HCT116 (cell line): Measurements from ENCODE around the gene CASR. TPM values are rescaled to one million over a fixed set of nuclear protein-coding genes. Genes with fewer than 3 reads are reported as not detected.
"Not testable (repeated sequence)": the region's sequence is repeated elsewhere in the genome, so short reads cannot be mapped to it uniquely, and the experiment has no call there.

Experiments used
- ATAC-seq: fragments of 200-7000 bp; cut with Tn5 transposase; 2 replicates; pipeline ENCODE4 v1.9.1; 2020; ENCODE audit warnings: mild to moderate bottlenecking, moderate library complexity
- BruUV-seq: library from RNA; stranded (reverse); fragments of 400-500 nt; replicated peaks from 2 replicates; lab custom pipeline; 2021; lab: Mats Ljungman, UMichigan
- CTCF ChIA-PET: fragments of 300-600 bp; sonication (Branson Sonifier 250); formaldehyde crosslinking; loops from one replicate; lab custom pipeline; 2021; ENCODE audit warnings: antibody characterized with exemption; lab: Charles Lee
- POLR2A ChIA-PET: fragments of 300-600, 350-600 bp; sonication (Branson Sonifier 250); formaldehyde crosslinking; loops from one replicate; lab custom pipeline; 2021; ENCODE audit warnings: antibody characterized with exemption; lab: Charles Lee
- RAD21 ChIA-PET, 2 experiments: fragments of 300-600 bp; sonication (Branson Sonifier 250); formaldehyde crosslinking; loops; one replicate each; lab custom pipeline; 2023; ENCODE audit warnings: low total read pairs in 2 of 2; ENCODE audit not compliant: uncharacterized antibody in 2 of 2, unreplicated experiment in 2 of 2, low non-redundant PET in 1 of 2; lab: Charles Lee
- DNase-seq: peaks from one replicate; pipeline ENCODE4 v3.0.0-alpha.2; 2010; ENCODE audit warnings: low read depth, low spot score
- H2AFZ ChIP-seq: fragments of 200-600 bp; shearing (Covaris generic), sonication (generic); 2 replicates; pipeline ENCODE4 v1.6.1; 2017; ENCODE audit warnings: low read depth, mixed run types, mixed read lengths, antibody characterized with exemption, low read length; ENCODE audit not compliant: poor library complexity, severe bottlenecking
- H3K27ac ChIP-seq: 2 replicates; pipeline ENCODE4 v1.5.1; 2012; ENCODE audit warnings: low read depth, low read length
- H3K27me3 ChIP-seq: fragments of 200-600 bp; sonication (generic); 2 replicates; pipeline ENCODE4 v1.6.1; 2016; ENCODE audit warnings: mixed run types, low read length, mixed read lengths; ENCODE audit not compliant: insufficient read depth
- H3K36me3 ChIP-seq, 2 experiments: fragments of 200-500 bp in 1 of 2; fragments of 200-600 bp in 1 of 2; sonication (Bioruptor generic) in 1 of 2; sonication (generic) in 1 of 2; 2 replicates each; pipeline versions ENCODE4 v1.5.1 to v1.6.1; 2014 to 2016; ENCODE audit warnings: low read length in 2 of 2, inconsistent platforms in 1 of 2, mixed read lengths in 1 of 2, mixed run types in 1 of 2; ENCODE audit not compliant: insufficient read depth in 2 of 2, control insufficient read depth in 1 of 2
- H3K4me1 ChIP-seq, 2 experiments: fragments of 200-600 bp in 1 of 2; sonication (generic) in 1 of 2; 2 replicates each; pipeline versions ENCODE4 v1.5.1 to v1.6.1; 2012 to 2017; ENCODE audit warnings: low read length in 2 of 2, inconsistent platforms in 1 of 2, mild to moderate bottlenecking in 1 of 2, mixed read lengths in 1 of 2, mixed run types in 1 of 2, moderate library complexity in 1 of 2; ENCODE audit not compliant: insufficient read depth in 2 of 2, control insufficient read depth in 1 of 2
- H3K4me2 ChIP-seq: fragments of 200-600 bp; sonication (generic); 2 replicates; pipeline ENCODE4 v1.6.1; 2017; ENCODE audit warnings: mixed run types, low read length, mixed read lengths
- H3K4me3 ChIP-seq, 2 experiments: fragments of 200-600 bp in 1 of 2; sonication (generic) in 1 of 2; replicated peaks in 1 of 2; 2 replicates each; pipeline ENCODE4 v1.5.1; 2011 to 2016; ENCODE audit warnings: low read length in 2 of 2, control low read depth in 1 of 2, low read depth in 1 of 2, mild to moderate bottlenecking in 1 of 2, mixed read lengths in 1 of 2, mixed run types in 1 of 2
- H3K79me2 ChIP-seq: fragments of 200-600 bp; sonication (generic); 2 replicates; pipeline ENCODE4 v1.6.1; 2017; ENCODE audit warnings: mild to moderate bottlenecking, mixed run types, low read length, moderate library complexity, mixed read lengths; ENCODE audit not compliant: insufficient read depth
- H3K9ac ChIP-seq: fragments of 200-600 bp; sonication (generic); 2 replicates; pipeline ENCODE4 v1.6.1; 2016; ENCODE audit warnings: low read length, mixed read lengths
- H3K9me2 ChIP-seq: fragments of 200-600 bp; sonication (generic), shearing (Covaris generic); 2 replicates; pipeline ENCODE4 v1.6.1; 2017; ENCODE audit warnings: mixed run types, mild to moderate bottlenecking, moderate library complexity; ENCODE audit not compliant: insufficient read depth
- H3K9me3 ChIP-seq, 2 experiments: fragments of 200-500 bp in 1 of 2; fragments of 200-600 bp in 1 of 2; sonication (Bioruptor generic) in 1 of 2; sonication (generic) in 1 of 2; 2 replicates each; pipeline ENCODE4 v1.6.1; 2014 to 2017; ENCODE audit warnings: low read length in 2 of 2, mixed read lengths in 2 of 2, inconsistent platforms in 1 of 2, low read depth in 1 of 2, mild to moderate bottlenecking in 1 of 2, mixed run types in 1 of 2, moderate library complexity in 1 of 2; ENCODE audit not compliant: control insufficient read depth in 1 of 2, insufficient read depth in 1 of 2
- H4K20me1 ChIP-seq: fragments of 200-600 bp; sonication (generic), shearing (Covaris generic); 2 replicates; pipeline ENCODE4 v1.6.1; 2017; ENCODE audit warnings: mixed run types, mild to moderate bottlenecking, moderate library complexity; ENCODE audit not compliant: insufficient read depth
- CBX3 ChIP-seq: IDR thresholded peaks from 2 replicates; pipeline ENCODE4 v1.6.1; 2012; ENCODE audit warnings: low read depth
- CEBPB ChIP-seq: IDR thresholded peaks from 2 replicates; pipeline ENCODE4 v1.6.1; 2012; ENCODE audit warnings: low read depth
- EGR1 ChIP-seq: IDR thresholded peaks from 2 replicates; pipeline ENCODE4 v1.6.1; 2012; ENCODE audit warnings: low read depth
- ELF1 ChIP-seq: IDR thresholded peaks from 2 replicates; pipeline ENCODE4 v1.6.1; 2012; ENCODE audit warnings: low read depth, borderline replicate concordance
- EZH2 ChIP-seq: fragments of 200-600 bp; sonication (generic); IDR thresholded peaks from 2 replicates; pipeline ENCODE4 v1.6.1; 2017; ENCODE audit warnings: antibody characterized with exemption, mixed run types
- EZH2phosphoT487 ChIP-seq: fragments of 200-600 bp; IDR thresholded peaks from 2 replicates; pipeline ENCODE4 v1.6.1; 2018; ENCODE audit warnings: antibody characterized with exemption, borderline replicate concordance
- FOSL1 ChIP-seq: IDR thresholded peaks from 2 replicates; pipeline ENCODE4 v1.6.1; 2012; ENCODE audit warnings: low read depth
- JUND ChIP-seq: IDR thresholded peaks from 2 replicates; pipeline ENCODE4 v1.6.1; 2012
- RAD21 ChIP-seq: IDR thresholded peaks from 2 replicates; pipeline ENCODE4 v1.6.1; 2012; ENCODE audit warnings: low read depth, mild to moderate bottlenecking
- SP1 ChIP-seq: IDR thresholded peaks from 2 replicates; pipeline ENCODE4 v1.6.1; 2012; ENCODE audit warnings: low read depth
- YY1 ChIP-seq: IDR thresholded peaks from 2 replicates; pipeline ENCODE4 v1.6.1; 2011; ENCODE audit warnings: low read length, low read depth, moderate library complexity, mild to moderate bottlenecking; ENCODE audit not compliant: insufficient replicate concordance; ENCODE audit errors: extremely low read depth
- ZNF274 ChIP-seq: fragments of 200-500 bp; sonication (Bioruptor generic); IDR thresholded peaks from 2 replicates; pipeline ENCODE4 v1.6.1; 2014; ENCODE audit warnings: mild to moderate bottlenecking, low read depth, low read length, inconsistent platforms
- intact Hi-C: fragments of 100-400 bp; cut with micrococcal nuclease; formaldehyde crosslinking; loops from 2 replicates; pipeline ENCODE4 v1.10.0; 2022
- total RNA-seq: library from RNA; stranded (reverse); gene quantifications from one replicate; pipeline ENCODE4 v1.2.1, GENCODE V29; 2021; ENCODE audit not compliant: unreplicated experiment

CASR gene
- total RNA-seq, 1 experiment from 2014 or later = not detected

GRCh38 chr3:122201476-122201875, 18.0 kb downstream of the CASR start:
- H4K20me1 ChIP-seq, BruUV-seq, H3K27ac ChIP-seq, ATAC-seq, H3K9me3 ChIP-seq, H3K4me3 ChIP-seq, H3K9me2 ChIP-seq, POLR2A ChIA-PET, H3K36me3 ChIP-seq, H2AFZ ChIP-seq, H3K4me1 ChIP-seq, DNase-seq, H3K4me2 ChIP-seq, H3K9ac ChIP-seq, CTCF ChIA-PET, intact Hi-C loops, H3K27me3 ChIP-seq, H3K79me2 ChIP-seq, RAD21 ChIA-PET: not testable (repeated sequence)

- H3K27me3 ChIP-seq = no peaks in the 10 kb centered on the region
- H4K20me1 ChIP-seq = no peaks in the 10 kb centered on the region
- H3K9me3 ChIP-seq = no peaks in the 10 kb centered on the region
- ChIA-PET POLR2A (no interaction called here), RAD21 (no interaction called here), CTCF (no interaction called here)
- no peak overlapping the region for H3K9ac ChIP-seq
- no peaks in the 10 kb centered on the region for H3K79me2 ChIP-seq
- no peak overlapping the region for H3K4me3 ChIP-seq
- no peaks in the 10 kb centered on the region for H3K36me3 ChIP-seq
- BruUV-seq = no TSS peak
- no peak overlapping the region for H3K27ac ChIP-seq
- no peak for DNase-seq
- TF ChIP-seq CEBPB = no peak
- no peak for TF ChIP-seq JUND
- TF ChIP-seq EZH2 = no peak
- no peak for TF ChIP-seq CBX3
- TF ChIP-seq YY1 = no peak
- no peak for TF ChIP-seq ELF1
- TF ChIP-seq ZNF274 = no peak
- no peak for TF ChIP-seq RAD21
- TF ChIP-seq SP1 = no peak
- TF ChIP-seq EZH2phosphoT487 = no peak
- TF ChIP-seq FOSL1 = no peak
- TF ChIP-seq EGR1 = no peak
- no peak overlapping the region for H2AFZ ChIP-seq
- H3K9me2 ChIP-seq = no peaks in the 10 kb centered on the region
- intact Hi-C loops = no loop called here
- no peak overlapping the region for H3K4me2 ChIP-seq
- no peak for ATAC-seq
- no peaks in the 10 kb centered on the region for H3K4me1 ChIP-seq
Measured at GRCh38 chr3:122208579-122208978, 25.1 kb downstream of the CASR start.
